Sigmoid colon (tissue), 7 donors: ENCODE measurements around the gene RXFP3. TPM values are rescaled to one million over a fixed set of nuclear protein-coding genes. Genes with fewer than 3 reads are reported as not detected.

Source experiments
- DNase-seq: peaks from one replicate; pipeline ENCODE4 v3.0.0-alpha.2; 2019
- H3K27ac ChIP-seq, 4 donors: fragments of 200-600 bp; sonication (generic); one replicate each; pipeline ENCODE4 v1.5.1; 2016 to 2019; ENCODE audit warnings: mild to moderate bottlenecking in 1 of 4
- H3K27me3 ChIP-seq, 3 donors: fragments of 200-600 bp; sonication (generic); one replicate each; pipeline ENCODE4 v1.5.1; 2019; ENCODE audit warnings: mild to moderate bottlenecking in 1 of 3
- H3K36me3 ChIP-seq, 4 donors: fragments of 200-600 bp; sonication (generic); one replicate each; pipeline ENCODE4 v1.5.1; 2016 to 2019
- H3K4me1 ChIP-seq, 4 donors: fragments of 200-600 bp; sonication (generic); one replicate each; pipeline ENCODE4 v1.5.1; 2017 to 2019
- H3K4me3 ChIP-seq, 4 donors: fragments of 200-600 bp; sonication (generic); one replicate each; pipeline ENCODE4 v1.5.1; 2017 to 2019; ENCODE audit warnings: mild to moderate bottlenecking in 2 of 4, moderate library complexity in 1 of 4
- H3K9me3 ChIP-seq, 4 donors: fragments of 200-600 bp in 3 of 4; sonication (generic) in 3 of 4; one replicate each; pipeline versions ENCODE4 v1.5.1 to v1.6.1; 2013 to 2019
- EP300 ChIP-seq, 4 donors: sonication (generic); formaldehyde crosslinking; IDR thresholded peaks; one replicate each; pipeline ENCODE4 v1.6.1; 2017; ENCODE audit warnings: antibody characterized with exemption in 4 of 4
- POLR2A ChIP-seq, 2 donors: fragments of 450-650 bp; IDR thresholded peaks; one replicate each; pipeline ENCODE4 v1.6.1; 2016; ENCODE audit warnings: antibody characterized with exemption in 2 of 2, mild to moderate bottlenecking in 2 of 2, moderate library complexity in 2 of 2
- POLR2AphosphoS5 ChIP-seq, 4 donors: sonication (generic); formaldehyde crosslinking; IDR thresholded peaks; one replicate each; pipeline ENCODE4 v1.6.1; 2017; ENCODE audit warnings: antibody characterized with exemption in 4 of 4
- WGBS, 2 donors: extraction: QIAGEN DNeasy Blood & Tissue Kit; methylation state at CpG; one replicate each; pipeline ENCODE4 v1.1.7; 2013; 5-methylcytosine and 5-hydroxymethylcytosine counted together
- intact Hi-C: fragments of 100-400 bp; cut with DNase I; formaldehyde crosslinking; loops from one replicate; pipeline ENCODE4 v1.15.1; 2023
- polyA plus RNA-seq, 3 donors: library from polyadenylated mRNA; stranded (reverse); fragments of 200-250 nt; gene quantifications; one replicate each; pipeline ENCODE4 v1.2.3, GENCODE V29; 2013
- total RNA-seq, 4 donors: library from RNA; depleted of rRNA; stranded (reverse); fragments of >200 nt; gene quantifications; one replicate each; pipeline ENCODE4 v1.1.0, GENCODE V29; 2016
- TF ChIP-seq, protein P1 (sequence below), 4 experiments: fragments of 450-650 bp in 3 of 4; fragments of 200-600 bp in 1 of 4; IDR thresholded peaks; one replicate each; pipeline ENCODE4 v1.5.1; 2016 to 2019; ENCODE audit warnings: antibody characterized with exemption in 4 of 4, mild to moderate bottlenecking in 3 of 4, moderate library complexity in 2 of 4
- donor health status: healthy with polysubstance abuse.
- donor health status: Bipolar disorder and iron deficiency.
- donor health status: healthy.

Gene RXFP3, protein sequence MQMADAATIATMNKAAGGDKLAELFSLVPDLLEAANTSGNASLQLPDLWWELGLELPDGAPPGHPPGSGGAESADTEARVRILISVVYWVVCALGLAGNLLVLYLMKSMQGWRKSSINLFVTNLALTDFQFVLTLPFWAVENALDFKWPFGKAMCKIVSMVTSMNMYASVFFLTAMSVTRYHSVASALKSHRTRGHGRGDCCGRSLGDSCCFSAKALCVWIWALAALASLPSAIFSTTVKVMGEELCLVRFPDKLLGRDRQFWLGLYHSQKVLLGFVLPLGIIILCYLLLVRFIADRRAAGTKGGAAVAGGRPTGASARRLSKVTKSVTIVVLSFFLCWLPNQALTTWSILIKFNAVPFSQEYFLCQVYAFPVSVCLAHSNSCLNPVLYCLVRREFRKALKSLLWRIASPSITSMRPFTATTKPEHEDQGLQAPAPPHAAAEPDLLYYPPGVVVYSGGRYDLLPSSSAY
- not detected for total RNA-seq
- not detected for polyA plus RNA-seq

DNA sequence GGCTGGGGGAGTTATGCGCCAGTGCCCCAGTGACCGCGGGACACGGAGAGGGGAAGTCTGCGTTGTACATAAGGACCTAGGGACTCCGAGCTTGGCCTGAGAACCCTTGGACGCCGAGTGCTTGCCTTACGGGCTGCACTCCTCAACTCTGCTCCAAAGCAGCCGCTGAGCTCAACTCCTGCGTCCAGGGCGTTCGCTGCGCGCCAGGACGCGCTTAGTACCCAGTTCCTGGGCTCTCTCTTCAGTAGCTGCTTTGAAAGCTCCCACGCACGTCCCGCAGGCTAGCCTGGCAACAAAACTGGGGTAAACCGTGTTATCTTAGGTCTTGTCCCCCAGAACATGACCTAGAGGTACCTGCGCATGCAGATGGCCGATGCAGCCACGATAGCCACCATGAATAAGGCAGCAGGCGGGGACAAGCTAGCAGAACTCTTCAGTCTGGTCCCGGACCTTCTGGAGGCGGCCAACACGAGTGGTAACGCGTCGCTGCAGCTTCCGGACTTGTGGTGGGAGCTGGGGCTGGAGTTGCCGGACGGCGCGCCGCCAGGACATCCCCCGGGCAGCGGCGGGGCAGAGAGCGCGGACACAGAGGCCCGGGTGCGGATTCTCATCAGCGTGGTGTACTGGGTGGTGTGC is at the start of gene RXFP3:
Gene RXFP3 (plus strand): TSS at position 6 of the 636 bp plus-strand sequence. CDS start 355 bp downstream, at position 361.
- intact Hi-C loops, result loop anchor here (5.0 to 10.0 kb wide), 2 partner anchors 282 to 499 kb away; no protein-coding TSS in a partner anchor
- Histone ChIP-seq H3K27ac (no peak within 1 kb of the TSS), H3K4me1 (peaks cover 0 to 19% (median 13%) of the 10 kb centered on the region in 4 donors), H3K27me3 (peaks cover 21 to 57% (median 39%) of the 10 kb centered on the region in 3 donors), H3K4me3 (peak within 1 kb of the TSS in 3 of 4 donors; percentile 7 to 39 (median 29)), H3K9me3 (no peaks in the 10 kb centered on the region), H3K36me3 (no peaks in the 10 kb centered on the region)
- TF ChIP-seq EP300 (IDR thresholded peaks at IDR 0.05), result no peak
- TF ChIP-seq POLR2AphosphoS5 (IDR thresholded peaks at IDR 0.05), result no peak
- no peak for TF ChIP-seq POLR2A (IDR thresholded peaks at IDR 0.05)
- TF ChIP-seq, protein P1, sequence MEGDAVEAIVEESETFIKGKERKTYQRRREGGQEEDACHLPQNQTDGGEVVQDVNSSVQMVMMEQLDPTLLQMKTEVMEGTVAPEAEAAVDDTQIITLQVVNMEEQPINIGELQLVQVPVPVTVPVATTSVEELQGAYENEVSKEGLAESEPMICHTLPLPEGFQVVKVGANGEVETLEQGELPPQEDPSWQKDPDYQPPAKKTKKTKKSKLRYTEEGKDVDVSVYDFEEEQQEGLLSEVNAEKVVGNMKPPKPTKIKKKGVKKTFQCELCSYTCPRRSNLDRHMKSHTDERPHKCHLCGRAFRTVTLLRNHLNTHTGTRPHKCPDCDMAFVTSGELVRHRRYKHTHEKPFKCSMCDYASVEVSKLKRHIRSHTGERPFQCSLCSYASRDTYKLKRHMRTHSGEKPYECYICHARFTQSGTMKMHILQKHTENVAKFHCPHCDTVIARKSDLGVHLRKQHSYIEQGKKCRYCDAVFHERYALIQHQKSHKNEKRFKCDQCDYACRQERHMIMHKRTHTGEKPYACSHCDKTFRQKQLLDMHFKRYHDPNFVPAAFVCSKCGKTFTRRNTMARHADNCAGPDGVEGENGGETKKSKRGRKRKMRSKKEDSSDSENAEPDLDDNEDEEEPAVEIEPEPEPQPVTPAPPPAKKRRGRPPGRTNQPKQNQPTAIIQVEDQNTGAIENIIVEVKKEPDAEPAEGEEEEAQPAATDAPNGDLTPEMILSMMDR (IDR thresholded peaks at IDR 0.05), result no peak
- WGBS, 2 donors, result 12 to 37% methylated on average over 45 of the region's 45 CpGs
- no peak for DNase-seq

DNA sequence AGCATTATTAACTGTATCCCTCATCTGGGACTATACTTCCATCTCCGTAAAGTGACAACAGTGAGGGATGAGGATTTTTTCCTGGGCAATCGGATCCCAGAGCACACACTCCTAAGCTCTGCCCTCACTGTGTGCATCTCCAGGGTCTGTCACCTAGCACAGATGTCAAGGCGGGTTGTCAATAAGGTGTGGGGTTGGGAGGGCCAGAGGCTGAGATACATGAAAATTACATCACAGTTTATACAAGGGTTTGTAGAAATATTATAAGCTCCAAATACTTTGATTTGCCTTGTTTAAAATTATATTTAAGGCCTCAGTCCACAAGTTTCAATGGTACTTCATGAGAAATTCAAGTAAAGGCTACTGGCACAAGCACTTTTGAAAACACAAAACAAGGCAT is 48.9 kb upstream of the RXFP3 start:
- 92 to 95% methylated on average over 3 of the region's 3 CpGs for WGBS, 2 donors
- no peak overlapping the region for H3K27ac ChIP-seq
- peaks cover 0 to 48% (median 40%) of the 10 kb centered on the region in 4 donors for H3K4me1 ChIP-seq

DNA sequence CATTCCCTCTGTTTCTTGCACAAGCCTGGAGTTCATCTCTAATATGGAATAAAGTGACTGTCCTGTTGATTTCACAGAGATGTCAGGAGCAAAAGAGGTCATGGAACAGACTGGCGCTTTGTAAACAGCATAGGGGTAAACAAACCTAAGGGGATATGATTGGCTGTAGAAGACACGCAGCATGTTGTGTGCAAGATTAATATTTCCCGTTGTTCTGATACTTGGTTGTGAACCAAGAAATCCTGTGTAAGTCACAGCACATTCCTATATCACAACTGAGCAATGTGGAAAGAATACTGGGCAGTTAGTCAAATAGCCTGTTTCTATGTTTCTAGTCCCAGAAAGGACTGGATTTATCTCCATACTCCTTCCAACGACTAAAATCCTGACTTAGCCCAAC is 47.6 kb upstream of the RXFP3 start:
- Histone ChIP-seq H3K9me3 (no peaks in the 10 kb centered on the region), H3K4me3 (no peak overlapping the region), H3K4me1 (peaks cover 0 to 58% (median 48%) of the 10 kb centered on the region in 4 donors), H3K36me3 (no peaks in the 10 kb centered on the region), H3K27ac (no peak overlapping the region), H3K27me3 (no peaks in the 10 kb centered on the region)
- intact Hi-C loops, result loop anchor here (5.0 kb wide), 1 partner anchor 446 kb away; the partner anchor contains the start of gene TARS1
- DNase-seq, result no peak
- no peak for TF ChIP-seq EP300 (IDR thresholded peaks at IDR 0.05)
- TF ChIP-seq POLR2AphosphoS5 (IDR thresholded peaks at IDR 0.05), result no peak
- 67 to 71% methylated on average over 4 of the region's 4 CpGs for whole genome bisulfite sequencing, 2 donors

More for the DNA sequence above, 48.9 kb upstream of the RXFP3 start:
- H3K36me3 ChIP-seq, result no peaks in the 10 kb centered on the region
- H3K27me3 ChIP-seq, result no peaks in the 10 kb centered on the region
- no peaks in the 10 kb centered on the region for H3K9me3 ChIP-seq
- no peak overlapping the region for H3K4me3 ChIP-seq
- TF ChIP-seq, protein P1 (IDR thresholded peaks at IDR 0.05), result no peak
- TF ChIP-seq EP300 (IDR thresholded peaks at IDR 0.05) (no peak), POLR2A (IDR thresholded peaks at IDR 0.05) (no peak), POLR2AphosphoS5 (IDR thresholded peaks at IDR 0.05) (no peak)
- intact Hi-C loops, result loop anchor here (5.0 kb wide), 1 partner anchor 445 kb away; the partner anchor contains the start of gene TARS1
- no peak for DNase-seq

DNA sequence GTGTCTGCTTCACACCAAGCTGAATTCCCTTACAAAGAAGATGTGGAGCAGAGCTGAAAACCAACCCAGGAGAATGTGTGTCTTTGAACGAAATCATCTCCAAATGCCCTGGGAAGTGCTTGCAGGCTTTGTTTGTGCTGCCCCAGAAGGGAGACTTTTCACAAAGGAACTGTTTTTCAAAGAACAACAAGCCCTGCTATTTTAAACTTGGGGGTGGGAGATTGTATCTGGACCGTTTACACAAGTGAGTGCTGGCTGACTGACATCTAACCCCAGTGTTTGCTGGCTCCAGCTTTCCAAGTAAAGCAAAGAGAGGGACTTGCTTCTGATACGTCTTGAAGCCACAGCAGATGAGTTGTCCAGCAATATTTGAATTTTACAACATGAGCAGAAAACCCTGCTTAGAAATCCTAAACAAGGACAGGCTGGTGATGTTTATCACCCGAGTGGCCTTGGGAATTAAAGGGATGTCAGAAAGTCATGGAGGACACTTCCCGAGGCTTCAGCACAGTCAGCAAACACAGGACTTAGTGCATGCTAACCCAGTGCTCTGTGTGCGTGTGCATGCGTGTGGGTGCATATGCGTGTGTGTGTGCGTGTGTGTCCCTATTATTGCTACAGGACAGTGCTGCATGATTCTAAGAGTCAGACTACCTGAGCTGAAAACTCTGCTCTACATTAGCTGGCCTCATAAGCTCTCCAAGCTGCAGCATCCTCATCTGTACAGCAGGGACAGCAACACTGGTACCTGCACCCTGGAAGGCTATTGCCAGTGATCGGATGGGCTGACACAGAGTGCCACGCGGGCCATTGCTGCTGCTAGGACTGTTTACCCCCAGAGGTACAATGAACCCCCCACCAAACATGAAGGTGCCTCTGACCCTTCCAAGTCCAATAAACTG is 45.8 kb upstream of the RXFP3 start:
- H3K4me1 ChIP-seq, result peaks cover 0 to 64% (median 49%) of the 10 kb centered on the region in 4 donors

More for the DNA sequence above, 45.8 kb upstream of the RXFP3 start:
- WGBS, 2 donors, result 40 to 52% methylated on average over 12 of the region's 12 CpGs
- Histone ChIP-seq H3K27me3 (no peaks in the 10 kb centered on the region), H3K9me3 (no peaks in the 10 kb centered on the region), H3K27ac (peak overlapping the region in 3 of 4 donors; percentile 73 to 80 (median 78)), H3K4me3 (peak overlapping the region in 3 of 4 donors; percentile 54 to 57 (median 57)), H3K36me3 (no peaks in the 10 kb centered on the region)
- TF ChIP-seq POLR2A (IDR thresholded peaks at IDR 0.05) (no peak), EP300 (IDR thresholded peaks at IDR 0.05) (no peak), POLR2AphosphoS5 (IDR thresholded peaks at IDR 0.05) (no peak)
- TF ChIP-seq, protein P1 (IDR thresholded peaks at IDR 0.05), result no peak
- intact Hi-C loops, result no loop called here
- DNase-seq, result no peak
